ENCODE measurements around the gene STOM.

STOM gene

DNA sequence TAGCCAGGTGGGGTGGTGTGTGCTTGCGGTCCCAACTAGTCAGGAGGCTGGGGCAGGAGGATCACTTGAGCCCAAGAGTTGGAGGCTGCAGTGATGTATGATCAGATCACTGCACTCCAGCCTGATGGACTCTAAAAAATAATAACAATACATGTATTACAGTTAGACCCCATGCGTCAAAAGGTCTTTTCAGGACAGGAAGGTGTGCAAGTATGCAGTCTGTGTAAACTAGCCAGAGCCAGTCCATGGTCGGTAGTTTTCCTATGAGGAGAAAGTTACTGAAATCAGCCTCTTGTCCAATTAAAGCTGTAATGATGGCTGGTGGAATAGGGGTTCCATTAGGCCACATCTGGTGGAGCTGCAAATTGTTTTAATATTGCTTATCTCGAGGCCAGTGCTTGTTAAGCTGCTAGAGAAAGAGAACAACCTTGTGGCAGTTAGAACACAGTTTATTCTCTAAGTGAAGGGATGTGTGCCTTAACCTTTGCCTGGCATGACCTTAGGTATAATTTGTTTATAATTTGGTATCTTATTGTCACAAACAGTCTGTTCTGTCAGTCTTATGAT lies 1.5 kb upstream of the STOM start:
- DNase-seq = no peak

DNA sequence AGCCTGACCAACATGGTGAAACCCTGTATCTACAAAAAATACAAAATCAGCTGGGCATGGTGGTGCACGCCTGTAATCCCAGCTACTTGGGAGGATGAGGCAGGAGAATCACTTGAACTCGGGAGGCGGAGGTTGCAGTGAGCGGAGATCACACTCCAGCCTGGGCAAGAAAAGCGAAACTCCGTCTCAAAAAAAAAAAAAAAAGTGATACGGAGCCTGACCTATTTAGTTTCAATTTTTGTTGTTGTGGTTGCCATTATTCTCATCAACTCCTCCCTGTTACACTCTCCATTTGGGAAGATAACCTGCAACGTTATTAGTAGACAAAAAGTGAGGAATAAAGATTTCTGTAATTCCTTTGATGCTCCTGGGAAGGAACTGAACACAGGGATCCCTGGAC lies 1.3 kb downstream of the STOM start:
- no peak for DNase-seq

DNA sequence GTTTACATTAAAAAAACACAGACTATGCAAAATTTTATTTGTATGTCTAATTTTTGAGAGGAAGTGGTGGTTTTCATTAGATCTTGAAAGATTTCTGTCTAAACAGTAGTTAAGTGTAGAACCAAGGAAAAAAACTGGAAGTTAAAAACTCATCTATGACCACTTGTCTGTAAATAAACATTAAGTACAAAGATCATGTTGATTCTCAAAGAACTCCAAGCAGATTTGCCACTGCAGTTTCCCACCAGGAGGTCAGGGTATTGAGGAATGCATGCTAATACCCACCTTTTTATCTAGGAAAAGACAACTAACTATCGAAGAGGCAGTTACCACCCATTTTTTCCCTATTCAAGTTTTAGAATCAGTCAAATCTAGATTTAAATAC lies 1.9 kb downstream of the STOM start:
- no peak for DNase-seq

DNA sequence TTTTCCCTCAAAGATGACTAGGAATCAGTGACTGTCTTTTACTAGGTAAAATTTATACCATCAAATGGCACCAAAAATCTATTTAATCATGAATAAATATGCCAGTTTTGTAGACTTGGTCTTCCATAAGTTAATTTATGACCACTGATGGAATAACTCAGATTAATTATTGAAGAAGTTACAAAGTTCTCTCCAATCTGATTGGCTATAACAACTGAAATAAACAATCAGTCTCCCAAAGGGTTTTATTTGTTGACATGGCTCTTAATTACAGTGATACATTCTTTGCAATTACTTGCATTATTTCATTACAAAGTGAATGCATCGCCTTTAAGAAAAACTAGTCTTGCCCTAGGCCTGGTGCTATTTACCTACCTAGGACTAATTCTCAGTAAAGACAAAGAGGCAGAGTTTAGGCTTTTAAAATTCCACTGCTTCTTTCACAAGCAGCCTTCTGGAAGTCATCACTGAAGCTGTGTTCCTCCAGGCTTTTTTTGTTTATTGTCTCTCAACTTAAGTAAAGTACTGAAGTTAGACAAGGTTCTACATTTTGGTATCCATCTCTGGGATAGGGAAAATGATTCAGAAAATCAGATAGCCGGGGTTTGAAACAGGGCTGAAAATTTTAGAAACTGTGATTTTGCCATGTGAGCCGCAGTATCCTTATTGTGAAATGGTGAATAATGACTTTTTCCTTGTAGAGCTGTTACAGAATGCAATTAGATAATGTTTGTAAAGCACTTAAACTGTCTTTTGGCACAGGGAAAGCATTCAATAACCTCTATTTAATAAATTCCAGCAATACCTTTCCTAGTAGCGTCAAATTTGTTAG lies 2.5 kb downstream of the STOM start:
- DNase-seq = no peak

DNA sequence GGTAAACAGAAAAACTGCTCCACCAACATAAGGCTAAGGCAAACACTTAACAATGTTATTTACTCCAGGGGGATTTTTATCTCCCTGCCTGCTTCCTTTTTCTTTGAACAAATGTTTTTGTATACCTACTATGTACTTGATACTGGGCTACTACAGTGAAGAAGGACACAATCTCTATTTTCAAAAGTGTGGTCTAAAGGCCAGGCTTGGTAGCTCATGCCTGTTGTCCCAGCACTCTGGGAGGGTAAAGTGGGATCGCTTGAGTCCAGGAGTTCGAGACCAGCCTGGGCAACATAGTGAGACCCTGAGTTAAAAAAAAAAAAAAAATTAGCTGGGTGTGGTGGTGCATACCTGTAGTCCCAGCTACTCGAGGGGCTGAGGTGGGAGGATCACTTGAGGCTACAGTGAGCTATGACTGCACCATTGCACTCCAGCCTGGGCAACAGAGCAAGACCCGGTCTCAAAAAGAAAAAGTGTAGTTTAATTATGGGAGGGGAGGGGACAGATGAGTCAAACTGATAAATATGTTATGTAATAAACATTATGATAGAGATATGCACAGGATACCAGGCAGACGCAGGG lies 3.3 kb downstream of the STOM start:
- no peak for DNase-seq

DNA sequence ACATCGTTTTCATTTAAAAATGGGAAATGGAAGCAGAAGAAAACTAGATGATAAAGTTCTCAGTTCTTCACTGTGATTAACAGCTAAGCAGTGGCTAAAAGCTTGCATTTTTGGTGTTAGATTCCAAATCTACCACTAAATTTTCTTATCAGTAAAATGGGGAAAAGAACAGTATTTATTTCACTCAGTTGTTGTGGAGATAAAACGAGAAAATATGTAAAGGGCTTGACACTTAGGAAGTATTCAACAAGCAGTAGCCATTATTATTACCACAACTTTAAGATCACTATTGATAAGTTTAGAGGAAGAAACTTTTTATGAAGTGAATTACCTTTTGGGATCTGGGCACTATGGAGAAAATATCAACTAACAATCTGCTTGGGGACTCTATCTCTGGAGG lies 4.5 kb downstream of the STOM start:
- no peak for DNase-seq

DNA sequence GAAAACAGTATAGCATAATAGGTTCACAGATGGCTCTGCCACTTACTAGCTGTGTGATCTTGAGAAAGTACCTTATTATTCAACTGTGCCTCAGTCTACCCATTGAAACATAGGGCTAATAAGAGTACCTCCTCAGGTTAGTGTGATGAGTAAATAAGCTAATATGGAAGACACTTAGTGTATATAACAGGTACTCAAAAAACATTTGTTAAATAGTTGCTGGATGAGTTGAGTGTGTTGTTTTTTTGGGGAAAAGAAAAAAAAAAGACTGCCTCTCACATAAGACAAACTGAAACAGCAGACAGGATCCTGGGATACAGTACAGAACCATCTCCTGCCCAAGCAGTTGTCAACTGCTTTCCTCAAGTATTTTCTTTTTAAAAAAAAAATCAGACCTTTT lies 5.2 kb downstream of the STOM start:
- no peak for DNase-seq

DNA sequence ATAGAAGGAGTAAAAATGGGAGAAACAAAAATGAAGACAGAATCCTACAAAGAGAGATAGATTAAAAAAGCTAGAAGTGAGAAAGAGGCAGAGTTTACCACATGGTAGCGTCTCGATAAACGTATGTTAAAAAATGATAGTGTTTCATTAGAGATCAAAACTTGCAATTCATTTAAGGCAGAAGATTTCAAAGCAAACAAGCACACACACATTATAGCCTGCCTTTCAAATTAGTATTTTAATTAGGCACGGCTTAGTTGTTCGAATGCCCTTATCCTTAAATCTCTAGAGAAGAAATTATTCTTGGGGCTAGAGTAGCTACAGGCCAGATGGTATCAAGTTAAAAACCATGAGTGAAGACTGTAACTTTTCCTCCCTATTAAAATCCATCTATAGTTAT lies 6.0 kb downstream of the STOM start:
- DNase-seq = no peak

DNA sequence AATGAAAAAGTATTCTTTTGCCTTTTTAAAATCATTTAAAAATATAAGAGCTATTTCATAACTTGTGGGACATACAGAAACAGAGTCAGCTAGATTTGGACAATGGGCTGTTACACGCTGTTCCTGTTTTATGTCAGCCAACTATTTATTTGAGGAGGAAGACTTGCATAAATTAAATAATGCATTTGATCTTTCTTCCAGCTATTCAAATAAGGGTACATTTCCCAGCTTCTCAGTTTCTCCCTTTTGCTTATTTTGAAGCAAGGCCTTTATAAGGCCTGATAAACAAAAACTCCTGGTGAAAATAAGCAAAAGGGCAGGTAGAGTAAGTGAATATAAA lies 6.5 kb downstream of the STOM start:
- no peak for DNase-seq

DNA sequence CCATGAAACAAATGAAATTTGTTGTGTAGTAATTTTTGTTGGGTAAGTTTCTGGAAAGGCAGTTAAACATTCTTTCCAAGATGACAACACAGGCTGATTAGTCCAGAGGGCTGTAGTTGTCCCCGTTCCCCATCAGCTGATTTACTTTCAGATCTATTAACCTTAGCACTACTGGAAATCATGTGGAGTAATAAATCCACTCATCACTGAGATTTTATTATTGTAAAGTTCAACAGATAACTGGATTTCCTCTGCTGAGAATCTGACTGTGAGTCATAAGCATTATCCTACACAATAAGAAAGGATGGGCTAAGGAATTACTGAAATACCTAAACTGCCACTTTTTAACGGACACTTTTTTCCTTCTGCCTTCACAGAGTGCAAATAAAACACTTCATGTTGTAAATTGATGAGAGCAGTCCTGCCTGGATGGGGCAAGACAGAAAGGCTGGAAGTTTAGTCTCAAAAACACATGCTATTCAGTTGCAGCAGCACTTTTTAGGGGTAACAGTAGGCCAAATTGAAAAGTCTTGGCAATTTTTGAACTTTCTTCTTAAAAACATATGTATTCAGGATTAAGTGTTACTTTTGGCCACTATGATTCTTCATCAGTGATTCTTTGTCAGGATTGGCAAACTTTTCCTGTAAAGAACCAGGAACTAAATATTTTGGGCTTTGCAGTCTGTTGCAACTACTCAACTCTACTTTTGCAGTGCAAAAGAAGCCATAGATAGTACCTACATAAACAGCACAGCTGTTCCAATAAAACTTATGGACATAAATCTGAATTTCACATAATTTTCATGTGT lies 7.0 kb downstream of the STOM start:
- no peak for DNase-seq

DNA sequence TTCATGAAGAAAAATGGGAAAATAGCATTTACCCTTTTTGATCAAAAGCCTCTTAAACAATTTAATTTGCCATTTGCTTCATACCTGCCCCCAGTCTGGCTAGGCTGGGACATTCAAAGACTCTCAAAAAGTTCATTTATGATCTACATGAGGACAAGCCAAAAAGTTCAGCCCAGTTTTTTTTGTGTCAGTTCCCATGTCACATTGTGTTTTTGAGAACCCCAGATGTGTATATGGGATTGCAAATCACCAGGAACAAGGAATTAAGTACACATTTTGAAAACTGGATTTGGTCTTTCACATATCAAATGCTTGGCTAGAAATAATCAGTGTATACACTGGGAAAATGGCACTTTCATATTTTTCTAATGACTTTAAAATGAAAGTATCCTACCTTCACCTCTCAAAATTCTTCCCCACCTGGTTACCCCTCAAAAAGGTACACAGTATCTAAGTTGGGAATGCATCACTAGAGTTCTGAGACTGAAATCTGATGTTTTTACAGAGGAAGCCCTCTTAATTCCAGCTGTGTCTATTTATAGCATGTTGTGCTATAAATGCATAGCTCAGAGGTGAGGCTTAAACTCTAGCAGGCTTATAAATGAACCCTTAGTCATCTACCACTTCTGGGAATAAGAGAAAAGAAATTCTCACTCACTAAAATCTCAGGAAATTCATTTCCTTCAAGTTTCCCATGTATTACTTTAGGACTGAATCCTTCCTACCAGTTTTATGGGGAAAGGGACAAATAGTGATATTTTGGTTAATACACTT lies 9.3 kb downstream of the STOM start:
- DNase-seq = no peak

DNA sequence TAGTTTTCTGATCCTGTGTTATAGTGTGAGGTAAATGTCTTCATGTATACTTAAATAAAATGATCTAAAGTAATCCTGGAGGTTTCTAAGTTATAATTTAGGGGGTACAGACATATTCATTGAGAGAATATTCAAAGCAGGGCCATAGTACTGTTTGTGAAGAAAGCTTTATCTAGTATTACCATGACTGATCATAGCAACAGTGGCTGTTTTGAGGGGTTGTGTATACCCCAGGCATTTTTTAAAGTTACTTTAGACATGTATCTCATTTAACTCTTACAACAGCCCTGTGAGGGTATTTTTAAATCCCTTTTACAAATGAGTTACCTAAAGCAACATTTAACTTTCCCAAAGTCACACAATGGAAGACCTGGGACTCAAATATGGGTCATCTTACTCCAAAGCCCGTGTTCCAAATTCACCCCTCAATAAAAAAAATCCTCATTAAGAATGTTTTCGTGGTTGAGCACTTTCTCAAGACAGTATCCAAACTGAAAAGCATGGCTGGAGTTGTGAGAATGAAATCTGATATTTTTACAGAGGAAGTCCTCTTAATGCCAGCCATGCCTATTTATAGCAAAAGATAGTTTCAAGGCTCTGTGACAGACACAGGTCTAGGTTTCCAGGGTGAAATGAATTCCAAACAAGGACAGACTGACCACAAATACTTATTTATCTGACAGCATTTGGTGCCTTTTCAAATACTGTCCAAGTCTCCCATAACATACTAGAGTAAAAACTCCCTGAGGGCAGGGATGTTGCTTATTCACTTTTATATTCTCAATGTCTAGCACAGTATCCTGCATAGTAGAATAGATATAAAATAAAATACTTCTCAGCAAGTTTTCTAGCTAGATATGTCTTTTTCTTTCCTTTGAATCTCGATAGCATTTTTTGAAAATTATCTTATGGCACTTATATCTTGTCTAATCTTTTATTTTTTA lies 10.4 kb downstream of the STOM start:
- DNase-seq = no peak

DNA sequence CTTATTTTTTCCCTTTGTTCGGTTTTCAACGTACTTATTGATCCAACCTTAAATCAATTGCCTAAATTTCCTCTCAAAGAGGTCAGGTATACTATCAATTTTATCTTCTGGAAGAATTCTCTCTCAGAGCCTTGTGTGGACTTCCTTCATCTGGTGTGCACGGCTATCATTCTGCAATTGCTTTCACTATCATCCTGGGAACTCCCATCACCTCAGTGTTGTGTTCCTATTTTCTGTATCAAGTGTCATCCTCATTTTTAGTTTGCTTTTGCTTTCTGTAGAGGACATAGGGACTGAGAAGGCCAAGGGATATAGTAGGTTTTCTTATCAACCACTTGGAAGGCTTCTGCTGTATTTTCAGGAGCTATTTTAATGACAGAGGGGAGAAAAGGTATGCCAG lies 11.3 kb downstream of the STOM start:
- DNase-seq = no peak

DNA sequence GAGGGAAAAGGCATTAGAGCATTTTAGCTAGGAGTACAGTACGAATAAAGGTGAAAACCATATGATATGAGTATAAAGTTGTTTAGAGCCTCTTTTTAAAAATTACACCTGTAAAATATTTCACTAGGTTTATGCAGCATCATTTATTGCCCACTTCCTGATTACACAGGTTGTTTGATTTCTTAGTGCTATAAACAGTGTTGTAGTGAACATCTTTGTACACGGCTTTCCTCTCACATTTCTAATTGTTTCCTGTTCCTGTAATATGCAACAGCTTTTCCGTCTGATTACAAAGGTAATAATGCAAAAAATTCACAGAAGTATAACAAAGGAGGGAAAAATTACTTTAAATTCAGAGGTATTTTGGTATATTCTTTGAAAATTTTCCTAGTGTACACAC lies 13.0 kb downstream of the STOM start:
- DNase-seq = no peak

DNA sequence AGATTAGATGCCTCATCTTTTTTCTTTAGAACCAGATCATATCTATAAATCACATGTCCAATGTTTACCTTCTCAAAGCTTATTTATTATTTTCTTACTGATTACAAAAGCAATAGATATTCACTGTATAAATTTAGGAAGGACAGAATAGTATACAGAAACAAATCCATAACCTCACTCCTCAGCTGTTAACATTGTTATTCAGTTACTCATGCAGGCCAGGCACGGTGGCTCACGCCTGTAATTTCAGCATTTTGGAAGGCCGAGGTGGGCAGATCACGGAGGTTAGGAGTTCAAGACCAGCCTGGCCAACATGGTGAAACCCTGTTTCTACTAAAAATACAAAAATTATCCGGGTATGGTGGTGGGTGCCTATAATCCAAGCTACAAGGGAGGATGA lies 15.3 kb downstream of the STOM start:
- DNase-seq = no peak

DNA sequence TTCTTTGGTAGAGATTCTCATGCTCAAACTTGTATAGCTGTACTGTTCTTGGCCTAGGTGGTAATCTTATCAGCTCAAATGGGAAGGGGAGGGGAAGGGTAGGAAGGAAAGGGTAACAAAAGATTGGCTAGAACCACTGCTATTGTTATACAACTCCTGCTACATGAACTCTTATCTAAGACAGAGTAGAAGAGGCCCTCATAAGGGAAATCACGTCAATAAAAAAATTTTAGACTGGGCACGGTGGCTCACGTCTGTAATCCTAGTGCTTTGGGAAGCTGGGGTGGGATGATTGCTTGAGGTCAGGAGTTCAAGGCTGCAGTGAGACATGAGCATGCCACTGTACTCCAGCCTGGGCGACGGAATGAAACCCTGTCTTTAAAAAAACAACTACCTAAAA lies 15.9 kb downstream of the STOM start:
- no peak for DNase-seq

DNA sequence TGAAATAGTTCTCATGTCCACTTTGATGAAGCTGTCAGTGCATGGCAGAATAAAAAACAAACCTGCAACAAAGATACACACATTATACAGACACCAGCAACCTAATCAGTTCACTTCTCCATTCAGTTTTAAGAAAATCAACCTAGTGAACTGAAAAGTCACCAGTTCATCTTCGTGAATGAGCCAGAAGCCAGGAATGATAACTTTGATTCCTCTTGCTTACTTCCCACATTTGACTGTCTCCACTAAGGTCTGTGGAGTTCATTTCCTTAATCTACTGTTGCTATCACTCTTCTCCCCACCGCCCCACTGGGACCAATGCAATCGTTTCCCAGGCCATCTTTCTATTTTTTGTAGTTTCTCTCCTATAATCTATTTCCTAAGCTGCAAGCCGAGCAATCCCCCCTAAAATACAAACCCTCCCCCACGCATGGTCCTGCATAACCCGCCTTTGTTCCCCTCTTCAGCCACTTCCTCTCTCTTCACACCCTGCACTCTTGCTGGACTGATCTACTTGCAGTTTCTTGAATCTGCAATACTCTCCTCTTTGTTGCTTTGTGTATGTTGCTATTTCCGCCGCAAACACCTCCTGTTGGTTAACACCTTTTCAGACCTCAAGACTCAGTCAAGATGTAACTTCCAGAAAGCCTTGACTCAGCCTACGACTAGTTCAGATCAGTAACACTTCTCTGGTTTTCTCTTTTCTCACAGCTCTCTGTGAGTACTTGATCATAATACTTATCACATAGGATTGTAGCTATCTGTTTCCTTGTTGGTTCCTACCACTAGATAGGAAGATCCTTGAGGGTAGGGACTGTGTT lies 16.6 kb downstream of the STOM start:
- DNase-seq = no peak

DNA sequence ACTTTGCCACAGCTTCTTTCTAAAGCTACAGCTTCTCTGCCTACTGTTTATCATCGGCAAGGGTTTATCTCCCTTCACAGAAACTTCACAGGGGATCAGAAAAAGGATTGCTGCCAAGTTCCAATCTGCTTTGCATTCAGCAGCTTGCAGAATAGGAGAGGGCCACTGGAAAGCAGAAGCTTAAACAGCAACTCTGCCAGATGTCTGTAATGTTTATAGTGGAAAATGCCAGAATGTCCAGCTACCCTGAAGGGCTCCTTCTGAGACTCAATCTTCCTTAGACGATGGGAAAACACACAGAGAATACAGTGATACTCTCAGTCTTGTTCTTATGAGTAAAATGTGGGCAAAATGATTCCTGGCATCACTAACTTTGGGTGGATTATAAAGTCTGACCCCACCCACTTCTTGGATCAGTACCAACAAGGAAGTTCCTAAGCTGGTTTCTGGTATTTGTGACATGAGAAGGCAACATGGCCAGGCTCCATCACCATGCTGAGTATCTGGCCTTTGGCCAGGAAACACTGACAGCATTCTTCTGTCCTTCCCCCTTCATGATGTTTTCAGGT lies 19.0 kb downstream of the STOM start:
- DNase-seq = no peak

DNA sequence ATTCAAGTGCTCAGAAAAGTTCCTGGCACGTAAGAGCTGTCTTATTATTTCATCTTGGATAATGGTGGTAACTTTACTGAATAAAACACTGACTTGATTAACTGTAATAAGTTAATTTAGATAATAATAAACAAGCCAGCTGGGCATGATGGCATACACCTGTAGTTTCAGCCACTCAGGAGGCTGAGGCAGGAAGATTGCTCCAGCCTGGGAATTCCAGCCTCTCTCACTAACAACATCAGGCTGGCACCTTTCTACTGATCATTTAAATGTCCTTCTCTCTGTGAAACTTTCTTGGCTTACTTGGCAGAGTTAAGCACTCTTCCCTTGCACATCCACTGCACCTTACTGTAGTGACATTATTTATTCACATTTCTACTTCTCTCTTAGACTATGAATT lies 20.0 kb downstream of the STOM start:
- DNase-seq = no peak

DNA sequence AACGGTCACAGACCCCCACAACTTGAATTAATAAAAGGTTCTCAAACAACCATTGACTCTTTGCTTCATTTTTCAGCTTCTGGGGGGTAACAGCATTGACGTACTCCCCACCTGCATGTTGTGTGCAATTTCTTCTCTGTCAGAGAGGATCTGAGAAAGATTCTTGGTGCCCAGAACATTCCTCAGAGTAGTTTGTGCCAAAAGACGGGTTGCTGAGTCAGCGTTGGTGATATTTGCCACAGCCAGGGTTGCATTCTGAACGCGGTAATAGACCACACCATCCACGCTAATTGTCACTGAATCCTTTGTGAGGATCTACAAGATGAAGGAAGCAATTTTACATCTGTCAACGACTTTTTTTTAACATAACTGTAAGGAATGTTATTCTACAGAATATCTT lies 21.0 kb downstream of the STOM start:
- DNase-seq = no peak

DNA sequence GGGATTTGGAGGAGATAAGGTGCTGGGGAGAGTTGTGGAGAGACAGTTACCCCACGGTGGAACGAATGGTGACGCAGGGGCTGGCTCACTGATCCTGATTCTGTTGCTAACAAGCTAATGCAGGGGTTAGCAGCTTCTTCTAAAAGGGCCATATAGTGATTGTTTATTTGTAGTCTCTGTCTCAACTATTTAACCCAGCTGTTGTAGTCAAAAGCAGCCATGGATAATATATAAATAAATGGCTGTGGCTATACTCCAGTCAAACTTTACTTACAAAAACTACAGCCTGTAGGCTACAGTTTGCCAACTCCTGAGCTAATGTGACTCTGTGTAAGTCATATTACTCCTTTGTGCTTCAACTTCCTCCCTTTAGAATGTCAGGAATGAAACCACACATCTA lies 21.8 kb downstream of the STOM start:
- DNase-seq = no peak

Data from GDM1 (cell line).